Right atrium auricular region (tissue), 2 donors: Measurements from ENCODE around the gene IRF2. TPM values are rescaled to one million over a fixed set of nuclear protein-coding genes. Genes with fewer than 3 reads are reported as not detected.

ENCODE experiments used
- DNase-seq: peaks from one replicate; pipeline ENCODE4 v3.0.0-alpha.2; 2019; ENCODE audit warnings: low spot score
- H3K27ac ChIP-seq, 2 donors: fragments of 200-600 bp; sonication (generic); 1 replicate in 1 of 2; 2 replicates in 1 of 2; pipeline ENCODE4 v1.5.1; 2016 to 2019
- H3K27me3 ChIP-seq, 2 donors: fragments of 200-600 bp; sonication (generic); one replicate each; pipeline versions ENCODE4 v1.5.1 to v1.6.0; 2017 to 2019
- H3K36me3 ChIP-seq: fragments of 200-600 bp; sonication (generic); one replicate; pipeline ENCODE4 v1.5.1; 2016
- H3K4me1 ChIP-seq, 2 donors: fragments of 200-600 bp; sonication (generic); one replicate each; pipeline versions ENCODE4 v1.5.1 to v1.6.0; 2017 to 2019
- H3K4me3 ChIP-seq, 2 donors: fragments of 200-600 bp; sonication (generic); 1 replicate in 1 of 2; 2 replicates in 1 of 2; pipeline ENCODE4 v1.5.1; 2017 to 2019; ENCODE audit warnings: mild to moderate bottlenecking in 1 of 2, moderate library complexity in 1 of 2
- H3K9me3 ChIP-seq, 2 donors: fragments of 200-600 bp; sonication (generic); one replicate each; pipeline ENCODE4 v1.5.1; 2019
- total RNA-seq, 2 donors: library from RNA; depleted of rRNA; stranded (reverse); fragments of >200 nt; gene quantifications; one replicate each; pipeline ENCODE4 v1.1.0, GENCODE V29; 2016
- TF ChIP-seq, protein P1 (sequence below), 2 donors: fragments of 200-600 bp; sonication (generic); IDR thresholded peaks; one replicate each; pipeline ENCODE4 v1.5.1; 2019; ENCODE audit warnings: antibody characterized with exemption in 2 of 2

The IRF2 gene
- total RNA-seq, 2 donors from 2014 or later = 17.7 to 24.5 TPM

DNA sequence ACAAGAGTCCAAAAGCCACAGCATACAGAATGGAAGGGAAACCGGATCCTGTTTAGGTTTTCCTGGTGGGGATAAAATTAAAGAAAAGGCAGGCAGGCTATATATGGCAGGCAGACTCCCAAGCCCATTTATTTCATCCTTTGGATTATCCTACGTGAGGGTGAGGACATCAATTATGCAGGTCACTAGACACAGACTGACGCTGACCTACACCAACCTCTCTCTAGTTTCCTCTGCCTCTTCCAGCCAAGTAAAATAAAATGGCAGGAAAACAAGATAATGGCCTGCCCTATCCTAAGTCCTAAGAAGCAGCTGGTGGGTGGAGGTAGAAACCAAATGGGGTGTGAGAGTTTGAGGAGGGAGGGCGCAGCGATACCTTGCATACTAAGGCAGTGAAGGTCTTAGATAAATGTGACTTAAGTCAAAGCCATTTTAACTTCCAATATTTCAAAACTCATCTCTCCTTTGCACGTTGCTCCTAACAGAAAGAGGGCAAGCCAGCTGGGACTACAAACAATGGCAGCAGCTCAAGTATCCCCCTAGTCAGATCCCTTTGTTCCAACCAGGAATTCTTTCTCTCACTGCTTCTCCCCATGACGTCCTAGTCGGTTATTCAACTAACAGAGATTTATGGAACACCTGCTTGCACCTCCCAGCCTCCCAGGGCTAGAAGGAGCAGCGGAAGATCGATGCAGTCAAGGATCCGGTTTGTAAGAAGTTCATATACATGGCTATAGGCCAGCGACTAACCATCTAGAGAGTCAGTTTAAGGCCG, 72.8 kb downstream of the IRF2 start:
- no peak for DNase-seq
- TF ChIP-seq, protein P1, sequence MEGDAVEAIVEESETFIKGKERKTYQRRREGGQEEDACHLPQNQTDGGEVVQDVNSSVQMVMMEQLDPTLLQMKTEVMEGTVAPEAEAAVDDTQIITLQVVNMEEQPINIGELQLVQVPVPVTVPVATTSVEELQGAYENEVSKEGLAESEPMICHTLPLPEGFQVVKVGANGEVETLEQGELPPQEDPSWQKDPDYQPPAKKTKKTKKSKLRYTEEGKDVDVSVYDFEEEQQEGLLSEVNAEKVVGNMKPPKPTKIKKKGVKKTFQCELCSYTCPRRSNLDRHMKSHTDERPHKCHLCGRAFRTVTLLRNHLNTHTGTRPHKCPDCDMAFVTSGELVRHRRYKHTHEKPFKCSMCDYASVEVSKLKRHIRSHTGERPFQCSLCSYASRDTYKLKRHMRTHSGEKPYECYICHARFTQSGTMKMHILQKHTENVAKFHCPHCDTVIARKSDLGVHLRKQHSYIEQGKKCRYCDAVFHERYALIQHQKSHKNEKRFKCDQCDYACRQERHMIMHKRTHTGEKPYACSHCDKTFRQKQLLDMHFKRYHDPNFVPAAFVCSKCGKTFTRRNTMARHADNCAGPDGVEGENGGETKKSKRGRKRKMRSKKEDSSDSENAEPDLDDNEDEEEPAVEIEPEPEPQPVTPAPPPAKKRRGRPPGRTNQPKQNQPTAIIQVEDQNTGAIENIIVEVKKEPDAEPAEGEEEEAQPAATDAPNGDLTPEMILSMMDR (IDR thresholded peaks at IDR 0.05) = no peak
- H3K4me3 ChIP-seq = no peak overlapping the region
- peak overlapping the region; percentile 27 to 44 for H3K27ac ChIP-seq
- peaks cover 0 to 63% of the 10 kb centered on the region in 2 donors for H3K4me1 ChIP-seq
- H3K27me3 ChIP-seq = no peaks in the 10 kb centered on the region
- peaks cover 40% of the 10 kb centered on the region for H3K36me3 ChIP-seq
- H3K9me3 ChIP-seq = no peaks in the 10 kb centered on the region

DNA sequence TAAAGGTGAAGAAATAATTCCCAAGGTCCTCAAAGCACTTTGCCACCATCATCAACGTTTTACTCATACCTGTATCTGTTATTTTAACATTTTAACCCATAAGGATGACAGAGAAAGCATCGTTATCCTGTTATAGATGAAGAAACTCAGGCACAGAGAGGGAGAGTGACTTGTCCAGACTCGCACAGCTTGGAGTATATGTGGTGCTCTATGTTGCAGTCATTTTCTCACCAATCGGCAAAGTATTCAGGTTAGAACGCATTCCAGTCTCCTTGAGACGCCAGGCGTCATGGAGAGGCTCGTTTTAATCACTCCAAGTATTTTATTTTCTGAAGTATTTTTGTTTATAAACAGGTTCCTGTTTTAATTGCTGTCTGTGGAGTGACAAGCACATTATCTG, 73.5 kb downstream of the IRF2 start:
- H3K4me3 ChIP-seq = no peak overlapping the region
- peaks cover 0 to 61% of the 10 kb centered on the region in 2 donors for H3K4me1 ChIP-seq
- no peaks in the 10 kb centered on the region for H3K9me3 ChIP-seq
- TF ChIP-seq, protein P1 (IDR thresholded peaks at IDR 0.05) = no peak
- H3K27ac ChIP-seq = peak overlapping the region; percentile 27 to 44
- H3K36me3 ChIP-seq = peaks cover 45% of the 10 kb centered on the region
- DNase-seq = no peak
- H3K27me3 ChIP-seq = no peaks in the 10 kb centered on the region

DNA sequence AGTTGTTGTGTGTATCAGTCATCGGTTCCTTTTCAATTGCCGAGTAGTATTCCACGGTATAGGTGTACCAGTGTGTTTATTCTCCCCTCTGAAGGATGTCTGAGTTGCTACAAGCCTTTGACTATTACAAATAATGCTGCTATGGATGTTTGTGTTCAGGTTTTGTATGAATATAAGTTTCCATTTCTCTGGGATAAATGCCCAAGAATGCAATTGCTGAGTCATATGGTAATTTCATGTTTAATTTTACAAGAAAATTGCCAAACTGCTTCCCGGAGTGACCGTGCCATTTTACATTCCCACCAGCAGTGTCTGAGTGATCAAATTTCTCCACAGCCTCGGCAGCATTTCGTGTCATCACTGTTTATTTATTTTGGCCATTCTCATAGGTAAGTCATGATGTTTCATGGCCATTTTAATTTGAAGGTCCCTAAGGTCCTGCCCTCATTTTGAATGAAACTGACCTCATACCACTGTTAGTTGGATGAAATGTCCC, 73.9 kb downstream of the IRF2 start:
- H3K9me3 ChIP-seq = no peaks in the 10 kb centered on the region
- H3K27me3 ChIP-seq = no peaks in the 10 kb centered on the region
- H3K36me3 ChIP-seq = peaks cover 44% of the 10 kb centered on the region
- DNase-seq = peak; percentile 83
- TF ChIP-seq, protein P1 (IDR thresholded peaks at IDR 0.05) = no peak
- peaks cover 0 to 65% of the 10 kb centered on the region in 2 donors for H3K4me1 ChIP-seq
- H3K4me3 ChIP-seq = no peak overlapping the region
- peak overlapping the region; percentile 27 to 79 for H3K27ac ChIP-seq

DNA sequence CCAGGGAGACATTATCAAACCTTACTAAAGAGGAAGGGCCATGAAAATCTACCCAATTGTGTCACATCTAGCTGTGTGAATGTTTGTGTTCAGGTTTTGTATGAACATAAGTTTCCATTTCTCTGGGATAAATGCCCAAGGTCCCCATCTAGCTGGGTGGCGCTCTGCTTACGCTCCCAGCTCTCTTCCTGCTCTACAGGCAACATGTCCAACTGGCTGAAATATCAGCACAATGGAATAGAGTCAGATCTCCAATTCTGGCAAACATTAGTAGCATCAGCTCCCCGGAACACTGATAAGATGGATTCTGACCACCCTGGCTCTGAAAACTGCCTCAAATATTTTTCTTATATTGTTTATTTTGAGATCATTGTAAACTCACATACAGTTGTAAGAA, 74.8 kb downstream of the IRF2 start:
- Histone ChIP-seq H3K9me3 (no peaks in the 10 kb centered on the region), H3K27me3 (no peaks in the 10 kb centered on the region), H3K36me3 (peaks cover 35% of the 10 kb centered on the region), H3K4me1 (peaks cover 0 to 67% of the 10 kb centered on the region in 2 donors), H3K4me3 (no peak overlapping the region), H3K27ac (peak overlapping the region; percentile 49 to 79)
- no peak for DNase-seq
- TF ChIP-seq, protein P1 (IDR thresholded peaks at IDR 0.05) = peak in 1 of 2 donors; percentile 12

DNA sequence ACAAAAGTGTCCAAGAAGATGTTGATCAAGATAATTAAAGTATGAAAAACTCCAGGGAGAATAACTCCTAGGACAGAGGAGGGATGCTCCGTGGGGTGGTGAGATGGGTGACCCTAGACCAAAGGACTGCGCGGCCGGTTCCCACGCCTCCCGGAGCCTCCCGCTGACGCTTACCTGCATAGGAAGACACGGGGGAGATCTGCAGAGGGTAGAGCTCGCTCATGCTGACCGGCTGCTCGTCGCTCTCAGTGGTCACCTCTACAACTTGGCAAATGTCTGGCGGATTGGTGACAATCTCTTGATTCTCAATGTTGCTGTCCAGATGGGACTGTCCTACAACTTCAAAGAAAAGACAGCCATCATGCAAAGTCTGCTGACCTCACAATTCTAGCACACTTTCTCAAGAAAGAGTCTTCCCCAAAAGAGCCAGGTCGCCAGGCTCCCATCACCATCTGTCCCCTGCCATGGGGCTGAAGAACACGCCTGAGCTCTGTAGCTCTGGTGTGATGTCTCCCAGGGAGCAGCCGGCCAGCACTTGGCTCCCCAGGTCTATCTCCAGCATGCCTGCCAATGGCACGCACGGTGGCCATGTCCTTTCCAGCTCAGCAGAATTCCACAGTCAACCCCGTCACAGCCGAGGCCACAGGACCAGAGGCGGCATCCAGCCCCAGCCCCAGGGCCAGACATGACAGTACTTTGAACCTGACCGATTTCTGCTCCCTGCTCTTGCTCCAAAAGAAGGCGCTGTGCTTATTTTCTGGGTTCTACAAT, 75.4 kb downstream of the IRF2 start:
- TF ChIP-seq, protein P1 (IDR thresholded peaks at IDR 0.05) = no peak
- Histone ChIP-seq H3K4me1 (peaks cover 0 to 65% of the 10 kb centered on the region in 2 donors), H3K36me3 (peaks cover 33% of the 10 kb centered on the region)

More for the DNA sequence above, 75.4 kb downstream of the IRF2 start:
- no peaks in the 10 kb centered on the region for H3K27me3 ChIP-seq
- no peaks in the 10 kb centered on the region for H3K9me3 ChIP-seq
- H3K27ac ChIP-seq = peak overlapping the region; percentile 49 to 79
- H3K4me3 ChIP-seq = no peak overlapping the region
- DNase-seq = no peak
